ENCODE results near the gene TAMM41. TPM values are rescaled to one million over a fixed set of nuclear protein-coding genes. Genes with fewer than 3 reads are reported as not detected.
A peak's percentile ranks its signal among the peaks of the same experiment; 100 is the strongest.

Gene TAMM41
- total RNA-seq, 1 donor from 2014 or later: 33.3 TPM

- no peaks in the 10 kb centered on the region for H3K27me3 Mint-ChIP-seq
- H3K4me3 Mint-ChIP-seq (ENCODE audit: low read depth): no peak overlapping the region
- TF ChIP-seq, protein P1, sequence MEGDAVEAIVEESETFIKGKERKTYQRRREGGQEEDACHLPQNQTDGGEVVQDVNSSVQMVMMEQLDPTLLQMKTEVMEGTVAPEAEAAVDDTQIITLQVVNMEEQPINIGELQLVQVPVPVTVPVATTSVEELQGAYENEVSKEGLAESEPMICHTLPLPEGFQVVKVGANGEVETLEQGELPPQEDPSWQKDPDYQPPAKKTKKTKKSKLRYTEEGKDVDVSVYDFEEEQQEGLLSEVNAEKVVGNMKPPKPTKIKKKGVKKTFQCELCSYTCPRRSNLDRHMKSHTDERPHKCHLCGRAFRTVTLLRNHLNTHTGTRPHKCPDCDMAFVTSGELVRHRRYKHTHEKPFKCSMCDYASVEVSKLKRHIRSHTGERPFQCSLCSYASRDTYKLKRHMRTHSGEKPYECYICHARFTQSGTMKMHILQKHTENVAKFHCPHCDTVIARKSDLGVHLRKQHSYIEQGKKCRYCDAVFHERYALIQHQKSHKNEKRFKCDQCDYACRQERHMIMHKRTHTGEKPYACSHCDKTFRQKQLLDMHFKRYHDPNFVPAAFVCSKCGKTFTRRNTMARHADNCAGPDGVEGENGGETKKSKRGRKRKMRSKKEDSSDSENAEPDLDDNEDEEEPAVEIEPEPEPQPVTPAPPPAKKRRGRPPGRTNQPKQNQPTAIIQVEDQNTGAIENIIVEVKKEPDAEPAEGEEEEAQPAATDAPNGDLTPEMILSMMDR (IDR thresholded peaks at IDR 0.05; ENCODE audit: unreplicated experiment): peak; percentile 17
- H3K4me1 Mint-ChIP-seq (ENCODE audit: low read depth): no peaks in the 10 kb centered on the region
- peaks cover 8% of the 10 kb centered on the region for H3K36me3 Mint-ChIP-seq (ENCODE audit: insufficient read depth)
- H3K9me3 Mint-ChIP-seq (ENCODE audit: low read depth): no peaks in the 10 kb centered on the region
- H3K27ac Mint-ChIP-seq: no peak overlapping the region
- DNase-seq (ENCODE audit: low spot score, unreplicated experiment): no peak
Measured at GRCh38 chr3:11820531-11821041, 26.1 kb downstream of the TAMM41 start.

- H3K36me3 Mint-ChIP-seq (ENCODE audit: insufficient read depth): peaks cover 8% of the 10 kb centered on the region
- no peaks in the 10 kb centered on the region for H3K27me3 Mint-ChIP-seq
- no peak overlapping the region for H3K27ac Mint-ChIP-seq
- TF ChIP-seq, protein P1 (IDR thresholded peaks at IDR 0.05; ENCODE audit: unreplicated experiment): no peak
- DNase-seq (ENCODE audit: low spot score, unreplicated experiment): no peak
- no peak overlapping the region for H3K4me3 Mint-ChIP-seq (ENCODE audit: low read depth)
- H3K4me1 Mint-ChIP-seq (ENCODE audit: low read depth): no peaks in the 10 kb centered on the region
- H3K9me3 Mint-ChIP-seq (ENCODE audit: low read depth): no peaks in the 10 kb centered on the region
Measured at GRCh38 chr3:11819146-11819689, 27.5 kb downstream of the TAMM41 start.

DNA sequence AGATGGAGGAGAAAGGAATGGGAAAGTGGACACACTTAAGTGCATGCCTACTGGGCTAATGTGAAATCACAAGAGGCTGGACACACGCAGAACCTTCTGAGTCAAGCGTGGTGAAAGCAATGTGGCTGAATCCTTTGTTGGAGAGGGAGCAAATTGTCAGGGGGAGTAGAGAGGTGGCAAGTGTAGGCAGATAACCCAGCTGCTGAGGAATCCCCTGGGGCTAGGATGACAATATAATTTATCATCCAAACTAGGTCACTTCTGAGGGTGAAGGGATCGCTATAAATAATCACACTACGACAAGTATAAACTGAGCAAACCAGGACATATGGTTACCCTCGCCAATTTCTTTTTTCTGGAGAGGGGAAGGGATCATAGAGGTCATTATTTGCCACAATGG is 28.7 kb downstream of the TAMM41 start:
- H3K4me3 Mint-ChIP-seq (ENCODE audit: low read depth): no peak overlapping the region
- TF ChIP-seq, protein P1 (IDR thresholded peaks at IDR 0.05; ENCODE audit: unreplicated experiment): no peak
- H3K4me1 Mint-ChIP-seq (ENCODE audit: low read depth): no peaks in the 10 kb centered on the region
- no peaks in the 10 kb centered on the region for H3K9me3 Mint-ChIP-seq (ENCODE audit: low read depth)
- H3K27ac Mint-ChIP-seq: no peak overlapping the region
- DNase-seq (ENCODE audit: low spot score, unreplicated experiment): no peak
- H3K27me3 Mint-ChIP-seq: no peaks in the 10 kb centered on the region
- peaks cover 8% of the 10 kb centered on the region for H3K36me3 Mint-ChIP-seq (ENCODE audit: insufficient read depth)

- DNase-seq (ENCODE audit: low spot score, unreplicated experiment): no peak
- Mint-ChIP-seq H3K27ac (no peak overlapping the region), H3K4me1 (ENCODE audit: low read depth) (no peaks in the 10 kb centered on the region), H3K9me3 (ENCODE audit: low read depth) (no peaks in the 10 kb centered on the region), H3K4me3 (ENCODE audit: low read depth) (no peak overlapping the region), H3K27me3 (no peaks in the 10 kb centered on the region), H3K36me3 (ENCODE audit: insufficient read depth) (peaks cover 10% of the 10 kb centered on the region)
- TF ChIP-seq, protein P1 (IDR thresholded peaks at IDR 0.05; ENCODE audit: unreplicated experiment): no peak
Measured at GRCh38 chr3:11815111-11815510, 31.6 kb downstream of the TAMM41 start.

GRCh38 chr3:11814663-11815062 is 32.0 kb downstream of the TAMM41 start:
- Mint-ChIP-seq H3K9me3 (ENCODE audit: low read depth) (no peaks in the 10 kb centered on the region), H3K4me3 (ENCODE audit: low read depth) (no peak overlapping the region), H3K27me3 (no peaks in the 10 kb centered on the region), H3K27ac (no peak overlapping the region), H3K36me3 (ENCODE audit: insufficient read depth) (peaks cover 10% of the 10 kb centered on the region), H3K4me1 (ENCODE audit: low read depth) (no peaks in the 10 kb centered on the region)
- no peak for DNase-seq (ENCODE audit: low spot score, unreplicated experiment)
- TF ChIP-seq, protein P1 (IDR thresholded peaks at IDR 0.05; ENCODE audit: unreplicated experiment): no peak
